Testis (tissue), 2 donors: Measurements from ENCODE around the gene GRK4.

Experiments used
- CTCF ChIP-seq, 3 experiments: fragments of 450-650 bp in 2 of 3; fragments of 200-600 bp in 1 of 3; sonication (generic) in 1 of 3; IDR thresholded peaks; one replicate each; pipeline ENCODE4 v1.5.1; 2016 to 2019; ENCODE audit warnings: antibody characterized with exemption in 3 of 3, mild to moderate bottlenecking in 2 of 3, moderate library complexity in 1 of 3
- POLR2A ChIP-seq: fragments of 450-650 bp; IDR thresholded peaks from one replicate; pipeline ENCODE4 v1.6.1; 2017; ENCODE audit warnings: antibody characterized with exemption, mild to moderate bottlenecking, moderate library complexity

DNA sequence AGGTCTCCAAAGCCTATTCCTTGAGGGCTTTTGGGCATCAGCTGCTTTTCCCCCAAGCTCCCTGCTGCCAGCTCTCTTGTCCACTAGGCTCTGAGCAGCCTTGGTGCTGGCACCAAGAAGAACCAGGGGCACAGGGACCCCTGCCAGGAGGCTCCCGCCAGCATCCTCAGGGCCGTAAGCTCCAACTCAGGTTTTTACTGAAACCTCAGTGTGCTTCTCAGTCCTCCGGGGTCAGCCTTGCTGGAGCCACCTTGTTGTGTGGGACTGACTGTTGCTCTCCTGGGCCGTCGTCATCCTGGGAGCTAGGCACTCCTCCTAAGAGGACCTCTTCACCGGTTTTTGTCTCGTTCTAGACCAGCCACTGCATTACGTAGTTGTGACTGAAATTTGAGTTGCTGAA is 39.1 kb upstream of the GRK4 start:
- TF ChIP-seq CTCF (IDR thresholded peaks at IDR 0.05) (no peak), POLR2A (no peak)
